ENCODE data around the gene SPAAR. TPM values are rescaled to one million over a fixed set of nuclear protein-coding genes. Genes with fewer than 3 reads are reported as not detected.

Gene SPAAR
- total RNA-seq, 1 experiment from 2014 or later: not detected

Other genes with a start within 250 kb of the SPAAR start
- gene ARHGEF39, start 244.3 kb upstream of the SPAAR start, total RNA-seq (2014; rRNA removed; shearing (Covaris generic)): 4.8 and 5.9 TPM in 2 replicates
- gene CA9, start 235.6 kb upstream of the SPAAR start, total RNA-seq (2014; rRNA removed; shearing (Covaris generic)): 0.29 TPM in 1 of 2 replicates, not detected in the other
- 3.5 and 3.8 TPM in 2 replicates for gene TPM2, start 219.6 kb upstream of the SPAAR start, total RNA-seq (2014; rRNA removed; shearing (Covaris generic))
- 58.0 and 66.8 TPM in 2 replicates for gene TLN1, start 177.3 kb upstream of the SPAAR start, total RNA-seq (2014; rRNA removed; shearing (Covaris generic))
- 21.8 and 27.2 TPM in 2 replicates for gene CREB3, start 176.8 kb upstream of the SPAAR start, total RNA-seq (2014; rRNA removed; shearing (Covaris generic))
- gene GBA2, start 160.3 kb upstream of the SPAAR start, total RNA-seq (2014; rRNA removed; shearing (Covaris generic)): 32.1 and 37.1 TPM in 2 replicates
- 12.2 and 12.4 TPM in 2 replicates for gene RGP1, start 160.2 kb upstream of the SPAAR start, total RNA-seq (2014; rRNA removed; shearing (Covaris generic))
- not detected in 2 replicates for gene MSMP, start 155.2 kb upstream of the SPAAR start, total RNA-seq (2014; rRNA removed; shearing (Covaris generic))
- 0.53 and 1.1 TPM in 2 replicates for gene NPR2, start 117.9 kb upstream of the SPAAR start, total RNA-seq (2014; rRNA removed; shearing (Covaris generic))
- gene SPAG8, start 97.2 kb upstream of the SPAAR start, total RNA-seq (2014; rRNA removed; shearing (Covaris generic)): 0.05 TPM in 1 of 2 replicates, not detected in the other
- 19.7 and 26.2 TPM in 2 replicates for gene HINT2, start 94.4 kb upstream of the SPAAR start, total RNA-seq (2014; rRNA removed; shearing (Covaris generic))
- gene FAM221B, start 80.8 kb upstream of the SPAAR start, total RNA-seq (2014; rRNA removed; shearing (Covaris generic)): not detected in 2 replicates
- 0.55 and 1.0 TPM in 2 replicates for gene TMEM8B, start 80.3 kb upstream of the SPAAR start, total RNA-seq (2014; rRNA removed; shearing (Covaris generic))
- gene OR13J1, start 39.1 kb upstream of the SPAAR start, total RNA-seq (2014; rRNA removed; shearing (Covaris generic)): not detected in 2 replicates
- gene HRCT1, start 3.3 kb upstream of the SPAAR start, total RNA-seq (2014; rRNA removed; shearing (Covaris generic)): not detected in 2 replicates
- not detected in 2 replicates for gene OR2S2, start 48.7 kb downstream of the SPAAR start, total RNA-seq (2014; rRNA removed; shearing (Covaris generic))
- 7.9 and 10.0 TPM in 2 replicates for gene RECK, start 127.4 kb downstream of the SPAAR start, total RNA-seq (2014; rRNA removed; shearing (Covaris generic))
- gene GLIPR2, start 227.2 kb downstream of the SPAAR start, total RNA-seq (2014; rRNA removed; shearing (Covaris generic)): 5.6 and 6.5 TPM in 2 replicates

Measured in SK-MEL-5 (cell line).